ENCODE measurements around the gene RPS16.
"Not testable (repeated sequence)": the region's sequence is repeated elsewhere in the genome, so short reads cannot be mapped to it uniquely, and the experiment has no call there.

The RPS16 gene
- total RNA-seq = 3.4 to 252 (median 85.1) reads per million in 17 experiments

- DNase-seq = peak; percentile 100
Observed at GRCh38 chr19:39435499-39436349, at the start of gene RPS16. RPS16 (minus strand) TSS chr19:39435949; CDS start chr19:39435895, 54 bp downstream.

GRCh38 chr19:39483141-39483540 lies 47.4 kb upstream of the RPS16 start:
- no peak for DNase-seq

GRCh38 chr19:39481676-39482075 lies 45.9 kb upstream of the RPS16 start:
- DNase-seq = no peak

GRCh38 chr19:39481229-39481545 lies 45.4 kb upstream of the RPS16 start:
- DNase-seq = peak in 3 of 4 experiments; percentile 10 to 17 (median 15)

- peak; percentile 97 to 99 (median 98) for DNase-seq
Observed at GRCh38 chr19:39480337-39481228, 44.8 kb upstream of the RPS16 start, which contains the start of gene TIMM50. TIMM50 (plus strand) TSS chr19:39480838; CDS start chr19:39480854, 16 bp downstream.

- peak in 3 of 4 experiments; percentile 31 to 45 (median 32) for DNase-seq
Observed at GRCh38 chr19:39479916-39480315, 44.2 kb upstream of the RPS16 start.

- DNase-seq = not testable (repeated sequence)
Observed at GRCh38 chr19:39479319-39479801, 43.6 kb upstream of the RPS16 start.

- DNase-seq = no peak
Observed at GRCh38 chr19:39475748-39476147, 40.0 kb upstream of the RPS16 start.

- DNase-seq = peak; percentile 46 to 77 (median 54)
Observed at GRCh38 chr19:39474139-39474620, 38.4 kb upstream of the RPS16 start.

GRCh38 chr19:39473443-39473960 lies 37.8 kb upstream of the RPS16 start:
- no peak for DNase-seq

- no peak for DNase-seq
Observed at GRCh38 chr19:39472746-39473442, 37.1 kb upstream of the RPS16 start.

GRCh38 chr19:39471756-39472536 lies 36.2 kb upstream of the RPS16 start:
- DNase-seq = peak in 2 of 4 experiments; percentile 2 to 3

GRCh38 chr19:39470724-39471339 lies 35.1 kb upstream of the RPS16 start:
- DNase-seq = no peak

GRCh38 chr19:39469567-39469966 lies 33.8 kb upstream of the RPS16 start:
- no peak for DNase-seq

- DNase-seq = no peak
Observed at GRCh38 chr19:39469036-39469435, 33.3 kb upstream of the RPS16 start.

GRCh38 chr19:39467941-39468340 lies 32.2 kb upstream of the RPS16 start:
- no peak for DNase-seq

- no peak for DNase-seq
Observed at GRCh38 chr19:39465956-39466747, 30.4 kb upstream of the RPS16 start.

GRCh38 chr19:39463403-39463802 lies 27.7 kb upstream of the RPS16 start:
- DNase-seq = no peak

- not testable (repeated sequence) for DNase-seq
Observed at GRCh38 chr19:39451257-39451656, 15.5 kb upstream of the RPS16 start.
